ENCODE measurements around the gene RBFA.
A peak's percentile ranks its signal among the peaks of the same experiment; 100 is the strongest.
"Not testable (repeated sequence)": the region's sequence is repeated elsewhere in the genome, so short reads cannot be mapped to it uniquely, and the experiment has no call there.

The RBFA gene, protein sequence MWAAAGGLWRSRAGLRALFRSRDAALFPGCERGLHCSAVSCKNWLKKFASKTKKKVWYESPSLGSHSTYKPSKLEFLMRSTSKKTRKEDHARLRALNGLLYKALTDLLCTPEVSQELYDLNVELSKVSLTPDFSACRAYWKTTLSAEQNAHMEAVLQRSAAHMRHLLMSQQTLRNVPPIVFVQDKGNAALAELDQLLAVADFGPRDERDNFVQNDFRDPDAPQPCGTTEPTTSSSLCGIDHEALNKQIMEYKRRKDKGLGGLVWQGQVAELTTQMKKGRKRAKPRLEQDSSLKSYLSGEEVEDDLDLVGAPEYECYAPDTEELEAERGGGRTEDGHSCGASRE

GRCh38 chr18:80034068-80034851 lies at the start of gene RBFA:
RBFA (plus strand) TSS chr18:80034434; CDS start chr18:80034496, 62 bp downstream.
- peak; percentile 99 to 100 (median 100) for DNase-seq

- no peak for DNase-seq
These were observed 49.1 kb upstream of the RBFA start for GRCh38 chr18:79985172-79985571.

DNA sequence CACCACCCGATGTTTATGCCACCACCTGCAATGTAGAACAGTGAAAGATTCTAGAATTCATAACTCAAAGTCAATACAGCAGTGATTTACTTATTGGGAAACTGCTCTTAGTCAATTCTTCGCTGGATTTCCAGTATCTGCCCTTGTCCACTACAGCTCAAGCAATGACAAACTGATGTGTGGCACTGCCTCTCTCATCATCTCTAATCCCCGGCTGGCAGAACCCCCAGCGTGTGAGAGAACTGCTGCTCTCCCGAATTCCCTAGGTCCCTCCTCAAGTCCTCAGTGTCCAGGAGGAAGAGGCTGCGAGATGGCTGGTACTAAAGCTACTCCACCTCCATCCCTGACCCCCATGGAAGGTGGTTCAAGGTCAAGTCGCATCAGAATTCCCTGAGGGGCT lies 47.5 kb upstream of the RBFA start:
- peak in 1 of 3 experiments; percentile 23 for DNase-seq

- no peak for DNase-seq
These were observed 46.7 kb upstream of the RBFA start for GRCh38 chr18:79987566-79987965.

DNA sequence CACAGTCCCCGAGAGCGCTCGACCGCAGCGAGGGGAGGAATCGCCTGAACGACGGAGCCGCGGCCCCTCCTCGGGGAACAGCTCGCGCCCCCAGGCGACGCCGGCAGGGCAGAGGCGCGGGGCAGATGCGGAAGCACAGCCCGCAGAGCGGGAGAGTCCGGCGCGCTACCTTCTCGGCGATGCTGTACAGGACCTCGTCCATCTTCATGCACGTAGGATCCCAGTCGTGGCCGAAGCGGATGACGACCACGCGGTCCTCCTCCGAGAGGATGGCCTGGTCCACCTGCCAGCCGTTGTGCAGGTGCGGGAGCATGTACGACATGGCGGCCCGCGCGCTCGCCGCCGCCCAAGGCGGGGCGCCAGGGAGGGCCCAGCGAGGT lies 46.2 kb upstream of the RBFA start:
- DNase-seq: peak; percentile 29 to 96 (median 93)

DNA sequence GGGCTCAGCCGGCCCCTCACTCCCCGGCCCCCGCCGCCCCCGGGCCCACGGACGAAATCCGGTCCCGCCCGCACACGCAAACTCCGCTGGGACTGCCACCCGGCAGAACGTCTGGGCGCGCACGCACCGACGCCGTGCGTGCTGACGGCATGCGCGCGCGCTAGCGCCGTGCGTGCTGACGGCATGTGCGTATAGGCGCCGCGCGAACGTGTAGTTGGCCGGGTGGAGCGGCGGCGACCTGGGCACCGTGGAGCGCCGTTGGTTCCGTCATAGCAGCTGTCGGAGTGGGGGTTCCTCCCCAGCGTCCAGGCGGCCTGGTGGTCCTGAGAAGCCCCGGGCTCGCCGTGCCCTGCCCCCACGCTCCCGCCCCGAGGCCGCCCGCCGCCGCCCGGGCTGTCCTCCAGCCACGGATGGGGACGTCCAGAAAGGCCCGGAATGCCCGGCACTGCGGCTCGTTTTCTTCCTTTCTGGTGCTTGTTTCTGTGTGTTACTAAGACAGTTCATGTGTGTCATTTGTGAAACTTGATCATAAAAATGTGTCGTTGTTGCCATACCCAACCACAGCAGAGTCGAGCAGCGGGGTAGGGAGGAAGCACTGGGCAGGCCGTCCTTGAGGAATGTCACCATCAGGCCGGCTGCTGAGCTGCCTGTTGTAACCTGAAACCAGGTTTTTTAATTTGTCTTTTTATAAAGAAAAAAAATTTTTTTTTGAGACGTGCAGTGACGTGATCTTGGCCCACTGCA lies 45.6 kb upstream of the RBFA start, which contains the start of gene TXNL4A:
Gene TXNL4A, minus strand, starts transcription at position 113 of the 744 bp plus-strand sequence. CDS start 171 bp downstream, outside the sequence.
- peak; percentile 82 to 96 (median 94) for DNase-seq

DNA sequence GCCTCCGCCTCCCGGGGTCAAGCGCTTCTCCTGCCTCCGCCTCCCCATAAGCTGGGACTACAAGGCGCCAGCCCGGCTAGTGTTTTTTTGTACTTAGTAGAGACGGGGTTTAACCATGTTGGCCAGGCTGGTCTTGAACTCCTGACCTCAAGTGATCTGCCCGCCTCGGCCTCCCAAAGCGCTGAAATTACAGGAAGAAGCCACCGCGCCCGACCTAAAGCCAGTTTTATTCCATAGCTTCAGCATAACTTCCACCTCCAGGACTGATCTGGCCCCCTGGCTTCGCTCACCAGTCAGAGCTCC lies 45.1 kb upstream of the RBFA start:
- DNase-seq: no peak

DNA sequence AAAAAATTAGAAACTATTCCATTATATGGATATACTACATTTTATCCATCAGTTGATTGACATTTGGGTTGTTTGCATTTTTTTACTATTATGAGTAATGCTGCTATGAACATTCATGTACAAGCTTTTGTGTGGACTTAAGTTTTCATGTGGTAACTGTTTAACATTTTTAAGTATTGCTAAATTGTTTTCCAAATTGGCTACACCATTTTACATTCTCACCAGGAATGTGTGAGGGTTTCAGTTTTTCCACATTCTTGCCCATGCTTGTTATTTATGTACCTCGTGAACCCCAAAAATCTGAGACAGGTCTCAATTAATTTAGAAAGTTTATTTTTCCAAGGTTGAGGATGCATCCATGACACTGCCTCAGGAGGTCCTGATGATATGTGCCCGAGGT lies 42.7 kb upstream of the RBFA start:
- DNase-seq: no peak

GRCh38 chr18:79999701-80000100 lies 34.5 kb upstream of the RBFA start:
- DNase-seq: not testable (repeated sequence)

GRCh38 chr18:80000877-80001276 lies 33.4 kb upstream of the RBFA start:
- DNase-seq: no peak

DNA sequence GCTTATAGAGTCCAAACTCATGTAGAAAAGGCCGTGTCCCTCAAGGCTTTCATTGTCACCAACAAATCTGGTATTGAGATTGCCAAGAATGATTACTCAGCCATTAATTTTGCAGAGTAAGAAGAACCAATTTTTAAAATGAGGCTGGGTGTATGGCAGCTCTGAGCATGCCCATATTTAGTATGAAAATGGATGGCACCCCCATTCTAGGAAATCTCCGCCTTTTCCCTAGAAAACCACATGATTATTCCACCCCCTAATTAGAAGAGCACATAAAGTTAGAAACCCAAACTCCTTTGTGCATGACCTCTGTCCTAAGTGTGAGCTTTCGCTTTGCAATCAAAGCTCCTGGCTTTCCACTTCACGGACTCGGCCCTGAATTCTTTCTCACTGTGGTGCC lies 31.8 kb upstream of the RBFA start:
- DNase-seq: no peak

- peak in 1 of 3 experiments; percentile 13 for DNase-seq
These were observed 29.5 kb upstream of the RBFA start for GRCh38 chr18:80004600-80005342.

GRCh38 chr18:80006724-80007123 lies 27.5 kb upstream of the RBFA start:
- DNase-seq: no peak

- DNase-seq: no peak
These were observed 24.3 kb upstream of the RBFA start for GRCh38 chr18:80009661-80010550.

DNA sequence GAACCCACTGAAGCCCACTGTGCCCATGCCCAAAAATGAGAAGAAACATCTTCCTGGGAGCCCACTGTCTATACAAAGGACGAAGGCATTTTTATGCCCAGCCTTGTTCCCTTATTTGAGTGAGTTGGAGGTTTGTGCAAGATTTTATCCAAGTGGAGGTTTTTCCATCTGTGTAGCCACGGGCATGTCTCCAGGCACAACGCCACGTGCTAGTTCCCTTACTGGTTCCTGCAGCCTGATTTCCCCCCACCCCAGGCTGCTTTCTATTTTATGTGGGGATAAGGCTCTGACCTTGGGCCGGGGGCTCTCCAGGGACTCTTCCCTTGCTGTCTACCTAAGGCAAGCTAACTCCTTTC lies 23.7 kb upstream of the RBFA start:
- no peak for DNase-seq

DNA sequence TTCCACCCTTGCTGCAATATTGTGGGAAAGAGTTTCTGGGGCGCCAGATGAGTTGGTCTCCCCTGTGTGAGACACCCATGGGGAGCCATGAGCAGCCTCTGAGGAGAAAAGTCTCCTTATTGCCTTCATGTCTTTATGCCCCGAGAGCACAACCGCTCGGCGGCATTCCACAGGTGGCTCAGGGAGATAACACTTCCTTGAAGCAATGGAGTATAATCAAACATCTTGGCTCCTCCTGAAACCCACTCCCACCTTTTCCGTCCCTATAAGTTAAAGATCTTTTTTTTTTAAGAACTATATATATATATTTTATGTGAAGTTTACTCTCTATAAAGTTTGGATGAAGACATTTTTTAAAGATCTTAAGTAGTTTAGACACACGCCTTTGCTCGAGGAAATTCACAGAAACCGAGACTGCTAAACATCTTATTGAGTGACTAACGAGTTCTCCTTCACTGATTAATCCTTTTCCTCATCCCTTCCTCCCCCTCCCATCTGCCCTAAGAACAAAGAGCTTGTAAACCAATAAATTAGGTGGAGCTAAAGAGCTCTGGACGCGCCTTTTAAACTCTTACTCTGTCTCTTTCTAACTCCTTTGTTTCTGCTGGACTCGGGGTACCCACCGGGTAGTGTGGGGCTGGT lies 22.6 kb upstream of the RBFA start:
- not testable (repeated sequence) for DNase-seq

DNA sequence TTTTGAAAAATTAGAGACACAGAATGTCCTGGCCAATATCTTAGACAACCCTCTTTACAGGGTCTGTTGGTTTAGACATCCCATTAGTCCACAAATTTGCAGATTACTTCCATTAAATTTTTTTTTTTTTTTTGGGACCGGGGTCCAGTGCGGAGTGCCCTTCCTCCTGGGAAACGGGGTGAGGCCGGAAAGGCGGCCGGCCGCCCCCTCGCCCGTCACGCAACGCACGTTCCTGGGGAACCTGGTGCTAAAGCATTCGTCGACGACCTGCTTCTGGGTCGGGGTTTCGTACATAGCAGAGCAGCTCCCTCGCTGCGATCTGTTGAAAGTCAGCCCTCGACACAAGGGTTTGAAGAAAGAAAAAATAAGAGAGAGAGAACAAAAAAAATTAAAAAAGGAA lies 21.5 kb upstream of the RBFA start:
- DNase-seq: no peak

DNA sequence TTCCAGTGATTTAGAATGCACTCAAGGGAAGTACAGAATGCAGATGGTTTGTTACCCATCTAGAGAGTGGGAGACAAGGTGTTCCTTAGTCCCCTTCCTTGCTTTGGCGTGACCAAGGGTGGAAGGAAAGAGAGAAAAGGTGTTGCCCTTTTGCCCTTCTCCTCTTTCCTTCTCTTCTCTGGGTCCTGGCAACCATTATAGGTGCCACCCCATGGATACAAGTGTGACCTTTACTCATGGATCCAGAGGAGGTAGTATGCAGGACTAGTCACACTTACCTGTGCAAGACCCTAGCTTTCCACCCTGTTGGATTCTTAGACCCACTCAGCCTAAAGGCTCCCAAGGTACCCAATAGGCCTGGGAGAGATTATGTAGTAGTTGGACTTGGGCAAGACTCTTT lies 11.6 kb upstream of the RBFA start:
- DNase-seq: peak; percentile 32 to 62 (median 48)

DNA sequence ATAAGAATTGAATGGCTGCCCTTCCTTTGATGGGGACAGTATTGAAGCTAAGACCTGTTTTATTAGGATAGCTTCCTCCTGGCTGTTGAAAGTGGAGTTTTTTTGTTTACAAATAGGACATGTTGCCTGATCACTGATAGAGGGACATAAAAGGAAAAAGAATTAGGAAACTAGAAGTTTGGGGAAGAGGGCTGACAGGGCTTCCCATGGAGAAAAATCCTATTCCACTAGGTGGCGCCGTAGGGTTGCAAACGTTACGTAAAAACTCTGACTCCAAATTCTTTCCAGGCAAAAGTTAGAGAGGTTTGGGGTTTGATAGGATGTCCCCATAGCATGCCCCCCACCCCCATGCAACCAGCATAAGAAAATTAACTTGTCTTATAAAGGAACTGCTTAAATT lies 11.1 kb upstream of the RBFA start:
- no peak for DNase-seq

DNA sequence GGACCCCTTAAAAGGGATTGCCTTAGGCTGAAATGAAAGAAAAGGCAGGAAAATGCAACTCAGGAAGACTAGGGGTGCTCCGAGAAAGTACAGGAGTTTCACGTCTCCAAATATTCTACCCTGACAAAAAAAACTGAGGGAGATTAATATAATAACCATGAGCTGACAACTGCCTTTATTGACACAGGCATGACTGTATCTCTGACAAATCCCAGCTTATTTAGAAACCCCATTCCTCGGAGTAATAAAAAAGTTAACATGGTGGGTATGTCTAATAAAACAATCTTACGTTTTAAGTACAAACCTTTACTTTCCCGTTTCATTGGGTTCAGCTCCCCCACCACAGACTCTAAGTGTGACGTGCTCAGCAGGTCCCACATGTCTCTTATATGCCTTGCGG lies 7.9 kb upstream of the RBFA start:
- no peak for DNase-seq

DNA sequence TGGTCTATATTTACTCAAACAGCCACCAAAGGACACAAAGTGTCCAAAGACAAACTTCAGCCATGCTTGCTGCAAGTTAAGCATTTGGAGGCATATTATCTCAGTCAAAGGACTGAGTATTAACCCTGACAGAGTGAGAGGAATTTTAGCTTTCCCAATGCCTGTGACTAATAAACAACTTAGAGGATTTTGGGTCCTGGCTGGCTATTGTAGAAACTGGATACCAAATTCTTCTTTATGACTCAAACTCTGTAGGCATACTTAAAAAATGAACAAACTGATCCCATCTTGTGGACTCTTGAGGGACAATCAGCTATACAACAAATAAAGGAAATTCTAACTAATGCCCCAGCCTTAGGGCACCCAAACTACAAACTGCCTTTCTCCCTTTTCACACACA lies 6.5 kb upstream of the RBFA start:
- not testable (repeated sequence) for DNase-seq

Measured in NCI-H1417 (cell line).